GM19193 (cell line): ENCODE measurements around the gene MARCHF10.

Source experiments
- POLR2A ChIP-seq: IDR thresholded peaks from 4 replicates; pipeline ENCODE4 v1.6.1; 2011; ENCODE audit not compliant: insufficient read depth, insufficient read length; ENCODE audit errors: extremely low read depth

MARCHF10 gene

GRCh38 chr17:62662855-62663254 is 145.3 kb downstream of the MARCHF10 start:
- no peak for TF ChIP-seq POLR2A

- TF ChIP-seq POLR2A, result no peak
These were observed 146.8 kb downstream of the MARCHF10 start for GRCh38 chr17:62661337-62661736.

- no peak for TF ChIP-seq POLR2A
These were observed 147.4 kb downstream of the MARCHF10 start for GRCh38 chr17:62660629-62661118.

GRCh38 chr17:62658136-62658920 is 149.8 kb downstream of the MARCHF10 start:
- TF ChIP-seq POLR2A, result no peak

GRCh38 chr17:62657690-62658089 is 150.4 kb downstream of the MARCHF10 start:
- TF ChIP-seq POLR2A, result no peak

- no peak for TF ChIP-seq POLR2A
These were observed 150.9 kb downstream of the MARCHF10 start for GRCh38 chr17:62657145-62657665.

- no peak for TF ChIP-seq POLR2A
These were observed 151.7 kb downstream of the MARCHF10 start for GRCh38 chr17:62656446-62656845.

- no peak for TF ChIP-seq POLR2A
These were observed 152.5 kb downstream of the MARCHF10 start for GRCh38 chr17:62655656-62656055.

- no peak for TF ChIP-seq POLR2A
These were observed 154.0 kb downstream of the MARCHF10 start for GRCh38 chr17:62653826-62654761.

- no peak for TF ChIP-seq POLR2A
These were observed 154.9 kb downstream of the MARCHF10 start for GRCh38 chr17:62653002-62653825.

GRCh38 chr17:62652251-62653001 is 155.7 kb downstream of the MARCHF10 start:
- no peak for TF ChIP-seq POLR2A
